Stomach (tissue), 4 donors: Measurements from ENCODE around the gene CDCA4.

ENCODE experiments used
- EP300 ChIP-seq: sonication (generic); formaldehyde crosslinking; IDR thresholded peaks from one replicate; pipeline ENCODE4 v1.6.1; 2017; ENCODE audit warnings: antibody characterized with exemption
- POLR2A ChIP-seq, 4 donors: fragments of 450-650 bp; IDR thresholded peaks; one replicate each; pipeline ENCODE4 v1.6.1; 2016; ENCODE audit warnings: antibody characterized with exemption in 4 of 4, control low read depth in 2 of 4, mild to moderate bottlenecking in 1 of 4, moderate library complexity in 1 of 4
- POLR2AphosphoS5 ChIP-seq, 3 donors: sonication (generic); formaldehyde crosslinking; IDR thresholded peaks; one replicate each; pipeline ENCODE4 v1.6.1; 2016; ENCODE audit warnings: antibody characterized with exemption in 3 of 3

- TF ChIP-seq POLR2AphosphoS5 (IDR thresholded peaks at IDR 0.05) (no peak), POLR2A (IDR thresholded peaks at IDR 0.05) (no peak), EP300 (no peak)
Observed at GRCh38 chr14:105067140-105067968, 46.5 kb upstream of the CDCA4 start.
